ENCODE data around the gene CALD1.

Gene CALD1

GRCh38 chr7:134825666-134826065, 46.2 kb downstream of the CALD1 start:
- Histone ChIP-seq H3K36me3 (ENCODE audit: control insufficient read depth, low read length) (no peaks in the 10 kb centered on the region), H3K79me2 (ENCODE audit: control insufficient read depth, low read length) (no peaks in the 10 kb centered on the region), H3K9me2 (replicated peaks; ENCODE audit: control insufficient read depth, low read length) (no peaks in the 10 kb centered on the region), H3K4me2 (ENCODE audit: low read length) (no peak overlapping the region), H3K9me3 (ENCODE audit: control insufficient read depth, insufficient read depth, low read length) (no peaks in the 10 kb centered on the region), H3K27ac (ENCODE audit: low read depth, low read length) (no peak overlapping the region), H3K4me1 (ENCODE audit: control insufficient read depth, low read length) (no peaks in the 10 kb centered on the region), H3K27me3 (ENCODE audit: control insufficient read depth, low read length) (no peaks in the 10 kb centered on the region), H4K20me1 (ENCODE audit: control insufficient read depth, insufficient read depth, low read depth, low read length) (no peaks in the 10 kb centered on the region), H3F3A (ENCODE audit: control insufficient read depth, insufficient read depth) (no peaks in the 10 kb centered on the region), H3K4me3 (ENCODE audit: low read length) (no peak overlapping the region)
- TF ChIP-seq CTCF (IDR thresholded peaks at IDR 0.05; ENCODE audit: low read depth, low read length, poor library complexity, severe bottlenecking), result no peak

- H3K4me3 ChIP-seq (ENCODE audit: low read length), result no peak overlapping the region
- H3K27me3 ChIP-seq (ENCODE audit: control insufficient read depth, low read length), result no peaks in the 10 kb centered on the region
- H3F3A ChIP-seq (ENCODE audit: control insufficient read depth, insufficient read depth), result no peaks in the 10 kb centered on the region
- no peaks in the 10 kb centered on the region for H3K9me3 ChIP-seq (ENCODE audit: control insufficient read depth, insufficient read depth, low read length)
- H3K36me3 ChIP-seq (ENCODE audit: control insufficient read depth, low read length), result no peaks in the 10 kb centered on the region
- TF ChIP-seq CTCF (IDR thresholded peaks at IDR 0.05; ENCODE audit: low read depth, low read length, poor library complexity, severe bottlenecking), result no peak
- TF ChIP-seq EZH2phosphoT487 (IDR thresholded peaks at IDR 0.05; ENCODE audit: borderline replicate concordance, low read length), result no peak
- H3K4me1 ChIP-seq (ENCODE audit: control insufficient read depth, low read length), result no peaks in the 10 kb centered on the region
- H3K27ac ChIP-seq (ENCODE audit: low read depth, low read length), result no peak overlapping the region
- no peak overlapping the region for H3K4me2 ChIP-seq (ENCODE audit: low read length)
- H3K9me2 ChIP-seq (replicated peaks; ENCODE audit: control insufficient read depth, low read length), result no peaks in the 10 kb centered on the region
- H3K79me2 ChIP-seq (ENCODE audit: control insufficient read depth, low read length), result no peaks in the 10 kb centered on the region
- no peaks in the 10 kb centered on the region for H4K20me1 ChIP-seq (ENCODE audit: control insufficient read depth, insufficient read depth, low read depth, low read length)
Observed at GRCh38 chr7:134826105-134826504, 46.7 kb downstream of the CALD1 start.

- no peak overlapping the region for H3K27ac ChIP-seq (ENCODE audit: low read depth, low read length)
- H3K27me3 ChIP-seq (ENCODE audit: control insufficient read depth, low read length), result no peaks in the 10 kb centered on the region
- TF ChIP-seq EZH2phosphoT487 (IDR thresholded peaks at IDR 0.05; ENCODE audit: borderline replicate concordance, low read length) (no peak), CTCF (IDR thresholded peaks at IDR 0.05; ENCODE audit: low read depth, low read length, poor library complexity, severe bottlenecking) (no peak)
- no peaks in the 10 kb centered on the region for H3K36me3 ChIP-seq (ENCODE audit: control insufficient read depth, low read length)
- no peaks in the 10 kb centered on the region for H3K4me1 ChIP-seq (ENCODE audit: control insufficient read depth, low read length)
- no peak overlapping the region for H3K4me3 ChIP-seq (ENCODE audit: low read length)
- no peaks in the 10 kb centered on the region for H3K79me2 ChIP-seq (ENCODE audit: control insufficient read depth, low read length)
- H3F3A ChIP-seq (ENCODE audit: control insufficient read depth, insufficient read depth), result no peaks in the 10 kb centered on the region
- no peaks in the 10 kb centered on the region for H3K9me3 ChIP-seq (ENCODE audit: control insufficient read depth, insufficient read depth, low read length)
- no peak overlapping the region for H3K4me2 ChIP-seq (ENCODE audit: low read length)
- H3K9me2 ChIP-seq (replicated peaks; ENCODE audit: control insufficient read depth, low read length), result no peaks in the 10 kb centered on the region
- H4K20me1 ChIP-seq (ENCODE audit: control insufficient read depth, insufficient read depth, low read depth, low read length), result no peaks in the 10 kb centered on the region
Observed at GRCh38 chr7:134827436-134827835, 48.0 kb downstream of the CALD1 start.

GRCh38 chr7:134827889-134828288, 48.5 kb downstream of the CALD1 start:
- no peaks in the 10 kb centered on the region for H4K20me1 ChIP-seq (ENCODE audit: control insufficient read depth, insufficient read depth, low read depth, low read length)
- H3K79me2 ChIP-seq (ENCODE audit: control insufficient read depth, low read length), result no peaks in the 10 kb centered on the region
- no peak overlapping the region for H3K27ac ChIP-seq (ENCODE audit: low read depth, low read length)
- H3F3A ChIP-seq (ENCODE audit: control insufficient read depth, insufficient read depth), result no peaks in the 10 kb centered on the region
- H3K27me3 ChIP-seq (ENCODE audit: control insufficient read depth, low read length), result no peaks in the 10 kb centered on the region
- no peak overlapping the region for H3K4me3 ChIP-seq (ENCODE audit: low read length)
- no peaks in the 10 kb centered on the region for H3K4me1 ChIP-seq (ENCODE audit: control insufficient read depth, low read length)
- H3K9me2 ChIP-seq (replicated peaks; ENCODE audit: control insufficient read depth, low read length), result no peaks in the 10 kb centered on the region
- no peaks in the 10 kb centered on the region for H3K36me3 ChIP-seq (ENCODE audit: control insufficient read depth, low read length)
- no peak overlapping the region for H3K4me2 ChIP-seq (ENCODE audit: low read length)
- TF ChIP-seq CTCF (IDR thresholded peaks at IDR 0.05; ENCODE audit: low read depth, low read length, poor library complexity, severe bottlenecking) (no peak), EZH2phosphoT487 (IDR thresholded peaks at IDR 0.05; ENCODE audit: borderline replicate concordance, low read length) (no peak)
- H3K9me3 ChIP-seq (ENCODE audit: control insufficient read depth, insufficient read depth, low read length), result no peaks in the 10 kb centered on the region
